ENCODE data around the gene WIPI1. TPM values are rescaled to one million over a fixed set of nuclear protein-coding genes. Genes with fewer than 3 reads are reported as not detected.
"Not testable (repeated sequence)": the region's sequence is repeated elsewhere in the genome, so short reads cannot be mapped to it uniquely, and the experiment has no call there.

WIPI1 gene
- total RNA-seq, 1 experiment from 2014 or later, result 18.3 TPM

DNA sequence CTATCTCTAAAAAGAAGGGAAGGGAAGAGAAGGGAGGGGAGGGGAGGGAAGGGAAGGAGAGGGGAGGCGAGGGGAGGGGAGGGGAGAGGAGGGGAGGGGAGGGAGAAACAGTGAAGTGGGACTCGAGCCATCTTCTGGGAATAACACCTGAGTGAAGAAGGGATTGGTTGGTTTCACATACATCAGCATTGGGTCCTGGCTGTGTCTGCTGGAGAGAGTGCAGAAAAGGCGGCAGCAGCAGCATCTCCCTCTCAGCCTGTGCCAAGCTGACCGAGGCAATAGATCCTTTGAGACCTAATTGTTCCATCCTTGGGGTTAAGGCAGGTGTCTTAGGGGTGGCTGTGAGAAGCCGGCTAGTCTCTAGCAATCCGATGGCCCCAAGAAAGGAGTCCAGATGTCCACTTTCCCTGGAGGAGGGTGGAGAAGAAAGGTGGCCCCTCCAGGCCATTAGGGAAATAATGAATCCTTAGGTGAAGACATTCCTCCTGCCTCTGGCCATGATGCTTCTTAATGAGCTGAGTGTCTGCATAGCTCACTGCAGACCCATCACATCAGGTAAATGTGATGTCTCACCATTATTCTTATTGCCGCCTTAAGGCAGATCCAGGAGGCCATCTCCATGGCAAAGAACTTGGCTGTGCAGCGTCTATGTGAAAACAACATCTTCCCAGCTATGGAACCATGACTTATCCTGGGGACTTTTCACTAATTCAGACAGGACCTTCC, 71.6 kb downstream of the WIPI1 start:
- no peak for DNase-seq (ENCODE audit: low read depth)

DNA sequence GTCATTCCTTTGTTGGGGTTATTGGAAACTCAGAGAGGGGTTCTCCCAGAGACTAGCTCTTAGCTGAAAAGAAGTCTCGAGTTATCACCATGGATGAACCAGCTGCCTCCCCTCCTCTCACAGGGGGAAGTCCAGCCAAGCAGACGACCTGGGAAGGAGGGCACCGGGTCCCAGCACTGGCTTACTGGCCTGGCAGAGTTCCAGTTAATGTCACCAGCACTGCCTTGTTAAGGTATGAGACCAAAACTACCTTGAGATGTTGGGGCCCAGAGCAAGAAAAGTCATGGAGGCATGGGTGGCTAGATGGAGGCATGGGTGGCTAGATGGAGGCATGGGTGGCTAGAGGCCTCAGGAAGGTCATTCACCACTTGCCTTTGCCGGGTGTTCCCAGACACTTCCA, 72.4 kb downstream of the WIPI1 start:
- no peak for DNase-seq (ENCODE audit: low read depth)

DNA sequence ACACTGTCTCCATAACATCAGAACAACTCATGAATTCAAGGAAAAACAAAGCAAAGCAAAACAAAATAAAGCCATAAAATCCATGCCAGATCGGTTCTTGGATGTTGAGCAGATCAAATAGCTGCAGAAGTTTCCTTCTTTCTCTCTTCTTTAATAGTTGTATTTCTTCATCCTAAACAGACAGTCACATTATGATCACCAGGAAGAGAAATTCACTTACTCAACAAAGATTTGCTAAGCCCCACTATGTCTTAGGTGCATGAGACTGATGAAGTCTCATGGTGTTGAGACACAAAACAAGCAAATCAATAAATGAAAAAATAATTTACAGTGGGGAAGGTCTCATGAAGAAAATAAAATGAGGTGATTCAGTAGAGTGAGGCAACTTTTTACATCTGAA, 72.8 kb downstream of the WIPI1 start:
- no peak for DNase-seq (ENCODE audit: low read depth)

DNA sequence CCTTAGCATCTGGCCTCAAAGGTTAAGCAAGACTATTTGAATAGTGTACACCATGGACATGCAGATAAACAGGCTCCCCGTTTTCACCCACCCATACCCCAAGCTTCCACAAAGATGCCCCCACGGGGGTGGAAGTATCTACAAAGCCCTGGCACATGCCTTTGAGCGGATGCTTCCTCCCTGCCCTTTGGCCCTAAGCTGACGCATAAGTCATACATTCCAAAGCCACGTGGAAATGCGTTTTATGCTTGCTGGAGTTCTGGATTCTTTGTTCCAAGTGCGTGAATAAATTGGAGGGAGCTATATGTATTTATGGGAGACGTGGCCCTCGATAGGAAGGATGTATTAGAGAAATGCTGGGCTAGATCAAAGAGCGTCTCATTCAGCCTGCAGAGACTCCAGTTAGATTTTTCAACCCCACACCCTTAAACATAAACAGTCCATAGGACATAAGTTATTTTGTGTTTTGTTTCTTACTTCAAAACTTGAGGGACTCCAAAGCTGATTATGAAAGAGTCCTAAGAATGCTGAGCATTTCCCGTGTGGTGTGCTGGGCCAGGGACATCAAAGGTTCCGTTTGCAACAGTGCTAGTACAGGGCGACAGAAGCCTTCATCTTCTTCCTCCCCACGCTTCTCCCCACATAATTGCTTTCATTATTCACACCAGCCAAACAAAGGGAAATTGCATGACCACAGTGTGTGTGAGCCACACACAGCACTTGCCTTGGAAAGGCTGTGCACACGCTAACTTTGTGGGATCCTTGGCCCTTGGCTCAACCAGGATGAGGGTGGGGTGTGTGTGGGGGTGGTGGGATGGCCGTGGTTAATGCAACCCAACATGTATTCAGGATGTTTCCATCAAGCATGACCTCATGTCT, 73.6 kb downstream of the WIPI1 start:
- DNase-seq (ENCODE audit: low read depth), result peak; percentile 82

DNA sequence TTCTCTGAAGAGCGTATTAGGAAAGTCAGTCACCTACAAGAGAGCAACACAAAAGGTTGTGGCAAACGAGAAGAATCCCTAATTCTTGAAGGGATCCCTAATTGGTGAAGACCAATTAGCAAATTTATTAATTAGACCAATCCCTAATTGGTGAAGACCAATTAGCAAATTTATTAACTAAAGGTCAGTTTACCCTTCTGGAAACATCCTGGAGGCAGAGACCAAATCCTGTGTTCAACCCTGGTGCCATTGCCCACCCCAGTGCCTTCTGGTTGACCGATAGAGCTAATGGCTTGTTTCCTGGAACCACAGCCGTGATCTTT, 74.2 kb downstream of the WIPI1 start:
- DNase-seq (ENCODE audit: low read depth), result no peak

DNA sequence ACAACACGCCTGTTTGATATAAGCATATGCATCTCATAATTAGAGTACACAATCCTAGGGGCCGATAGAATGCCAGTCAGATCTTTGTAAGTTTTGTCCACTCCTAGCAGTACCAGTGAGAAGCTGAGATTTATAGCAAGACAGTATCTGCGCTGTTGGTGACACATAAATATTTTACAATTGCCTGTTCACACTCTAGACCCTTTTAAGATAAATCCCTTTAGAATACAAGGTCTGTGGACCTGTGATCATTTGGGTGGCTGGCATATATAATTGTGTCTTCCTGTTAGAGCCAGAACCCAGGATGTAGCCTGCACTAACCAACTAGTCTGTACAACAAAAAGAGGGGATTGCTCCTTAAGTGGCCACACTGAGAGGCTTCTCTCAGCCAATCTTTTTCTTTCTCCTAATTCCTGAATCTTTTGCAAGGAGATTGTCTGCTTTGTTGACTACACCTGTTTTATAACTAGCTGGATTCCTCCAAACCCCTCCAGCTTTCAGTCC, 74.7 kb downstream of the WIPI1 start:
- no peak for DNase-seq (ENCODE audit: low read depth)

DNA sequence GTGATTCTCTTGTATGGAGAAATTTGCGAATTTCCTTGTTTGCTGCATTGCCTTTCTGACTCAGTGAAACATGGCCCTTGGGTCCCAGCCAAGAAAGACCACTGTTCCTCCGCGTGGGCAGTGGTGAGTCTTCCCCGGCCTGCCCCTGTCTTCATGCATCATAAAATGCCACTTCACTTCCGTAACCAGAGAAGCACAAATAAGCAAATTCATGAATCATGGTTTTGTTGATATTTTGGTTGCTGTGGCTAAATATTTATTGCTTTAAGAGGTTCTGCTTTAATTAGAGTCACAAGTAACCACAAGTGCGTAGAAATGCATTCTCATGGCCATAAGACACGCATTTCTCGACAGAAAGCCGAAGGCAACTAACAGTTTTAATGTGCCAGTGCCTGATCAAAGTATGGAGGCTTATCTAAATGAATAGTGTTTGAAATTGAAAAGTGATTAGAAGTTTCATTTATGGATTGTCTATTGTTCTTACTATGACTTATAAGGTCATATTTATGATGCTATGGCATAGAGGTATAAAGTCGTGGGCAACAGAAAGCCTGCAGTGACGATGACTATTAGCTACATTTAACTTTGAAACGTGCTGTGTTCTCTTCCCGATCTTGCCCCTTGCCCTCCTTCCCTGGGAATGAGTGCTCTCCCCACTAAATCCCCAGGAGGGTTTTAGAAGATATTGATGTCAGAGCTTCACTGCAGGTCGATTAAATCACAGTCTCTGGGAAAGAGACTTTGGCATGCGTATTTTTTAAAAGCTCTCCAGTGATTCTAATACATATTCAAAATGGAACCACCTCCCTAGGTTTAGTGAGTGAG, 76.0 kb downstream of the WIPI1 start:
- peak; percentile 54 for DNase-seq (ENCODE audit: low read depth)

DNA sequence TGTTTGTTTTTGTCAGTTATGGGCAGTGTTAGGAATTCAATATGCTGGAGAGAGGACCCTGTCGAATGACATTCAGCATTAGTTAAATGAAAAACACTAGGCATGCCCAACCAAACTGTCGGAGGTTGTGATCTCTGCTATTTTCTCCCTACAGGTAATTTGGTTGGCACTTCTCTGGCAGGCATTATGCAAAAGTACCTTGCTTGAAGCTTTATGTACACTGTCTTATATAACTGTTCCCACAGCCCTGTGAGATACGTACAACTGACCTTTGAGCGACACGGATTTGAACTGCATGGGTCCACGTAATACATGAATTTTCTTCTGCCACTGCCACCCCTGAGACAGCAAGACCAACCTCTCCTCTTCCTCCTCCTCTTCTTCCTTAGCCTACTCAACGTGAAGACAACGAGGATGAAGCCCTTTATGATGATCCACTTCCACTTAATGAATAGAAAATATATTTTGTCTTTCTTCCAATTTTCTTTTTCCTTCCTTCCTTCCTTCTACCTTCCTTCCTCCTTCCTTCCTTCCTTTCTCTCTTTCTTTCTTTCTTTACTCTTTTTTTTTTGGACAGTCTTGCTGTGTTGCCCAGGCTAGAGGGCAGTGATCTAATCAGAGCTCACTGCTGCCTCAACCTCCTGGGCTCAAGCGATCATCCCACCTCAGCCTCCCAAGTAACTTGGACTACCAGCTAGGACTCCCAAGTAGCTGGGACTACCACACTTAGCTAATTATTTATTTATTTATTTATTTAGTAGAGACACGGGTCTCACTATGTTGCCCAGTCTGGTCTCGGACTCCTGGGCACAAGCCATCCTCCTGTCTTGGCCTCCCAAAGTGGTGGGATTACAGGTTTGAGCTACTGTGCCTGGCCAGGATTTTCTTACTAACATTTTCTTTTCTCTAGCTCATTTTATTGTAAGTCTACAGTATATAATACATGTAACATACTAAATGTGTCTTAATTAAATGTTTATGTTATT, 77.3 kb downstream of the WIPI1 start:
- DNase-seq (ENCODE audit: low read depth), result no peak

DNA sequence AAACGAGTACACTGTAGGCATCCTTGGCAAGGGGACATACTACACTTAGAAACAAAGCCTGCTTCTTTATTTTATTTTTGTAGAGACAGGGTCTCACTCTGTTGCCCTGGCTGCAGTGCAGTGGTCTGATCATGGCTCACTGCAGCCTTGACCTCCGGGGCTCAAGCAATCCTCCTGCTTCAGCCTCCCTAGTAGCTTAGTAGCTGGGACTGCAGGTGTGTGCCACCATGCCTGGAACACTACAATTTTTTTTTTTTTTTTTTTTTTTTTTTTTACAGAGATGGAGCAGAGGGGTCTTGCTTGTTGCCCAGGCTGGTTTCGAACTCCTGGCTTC, 78.2 kb downstream of the WIPI1 start:
- DNase-seq (ENCODE audit: low read depth), result no peak

DNA sequence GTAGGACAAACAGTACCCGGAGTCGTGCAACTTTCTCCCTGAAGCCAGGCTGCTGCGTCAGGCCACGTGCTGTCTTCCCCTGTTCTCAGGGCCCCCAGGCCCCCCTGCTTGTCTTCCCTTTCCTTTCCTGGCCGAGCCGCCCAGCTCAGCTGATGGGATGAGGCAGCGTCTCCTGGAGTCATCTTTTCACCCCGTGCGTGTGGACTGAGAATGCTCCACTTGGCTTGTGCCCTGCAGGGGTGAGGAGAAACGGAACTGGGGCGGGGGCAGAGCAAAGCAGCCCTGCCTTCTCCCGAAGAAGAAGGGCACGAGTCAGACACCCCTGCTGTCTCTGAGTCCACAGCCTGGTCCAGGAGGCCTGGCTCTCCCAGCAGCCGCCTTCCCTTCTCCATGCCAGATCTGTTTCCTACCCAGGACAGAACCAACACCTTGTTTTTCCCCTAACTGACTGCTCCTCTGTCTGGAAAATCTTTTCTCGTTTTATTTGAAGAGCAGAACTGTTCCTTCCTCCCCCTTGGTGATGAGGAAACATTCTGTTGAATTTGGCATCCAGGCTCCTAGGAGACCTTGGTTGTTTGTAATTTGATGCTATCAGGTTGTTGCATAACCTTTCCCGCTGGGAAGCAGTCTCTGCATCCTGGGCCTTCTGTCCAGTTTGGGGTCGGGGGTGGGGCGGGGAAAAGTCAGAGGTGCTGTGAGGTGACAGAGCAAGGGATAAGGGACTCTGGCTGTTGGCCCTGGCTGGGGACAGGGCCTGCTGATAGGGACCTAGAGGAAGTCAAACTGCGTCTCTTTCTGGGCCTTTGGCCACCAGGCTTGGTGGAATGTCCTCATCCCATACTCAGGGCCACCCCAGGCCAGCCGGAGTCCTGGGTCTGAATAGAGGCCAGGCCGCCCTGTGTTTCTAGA, 78.8 kb downstream of the WIPI1 start:
- DNase-seq (ENCODE audit: low read depth), result peak; percentile 81

DNA sequence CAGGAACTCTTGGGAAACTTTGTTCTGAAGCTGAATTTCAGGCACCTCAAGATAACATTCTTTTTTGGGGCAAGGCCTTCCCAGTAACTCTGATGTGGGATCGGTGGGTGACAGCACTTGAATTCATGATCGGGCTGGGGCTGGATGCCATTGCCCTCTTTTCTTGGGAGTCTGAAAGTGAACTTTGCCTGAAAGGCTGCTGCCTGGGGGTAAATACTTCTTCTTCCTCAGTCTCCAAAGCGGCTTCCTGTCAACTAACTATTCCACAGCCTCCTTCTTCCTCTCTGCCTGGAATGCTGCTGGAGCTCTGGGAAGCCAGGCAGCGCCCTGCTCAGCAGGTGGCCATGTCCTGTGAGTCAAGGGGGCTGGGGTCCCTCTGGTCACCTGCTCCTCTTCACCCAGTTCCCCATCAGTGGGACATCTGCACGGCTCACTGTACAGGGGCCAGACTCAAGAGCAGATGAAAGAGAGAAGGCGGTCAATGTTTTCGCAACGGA, 79.5 kb downstream of the WIPI1 start:
- DNase-seq (ENCODE audit: low read depth), result no peak

DNA sequence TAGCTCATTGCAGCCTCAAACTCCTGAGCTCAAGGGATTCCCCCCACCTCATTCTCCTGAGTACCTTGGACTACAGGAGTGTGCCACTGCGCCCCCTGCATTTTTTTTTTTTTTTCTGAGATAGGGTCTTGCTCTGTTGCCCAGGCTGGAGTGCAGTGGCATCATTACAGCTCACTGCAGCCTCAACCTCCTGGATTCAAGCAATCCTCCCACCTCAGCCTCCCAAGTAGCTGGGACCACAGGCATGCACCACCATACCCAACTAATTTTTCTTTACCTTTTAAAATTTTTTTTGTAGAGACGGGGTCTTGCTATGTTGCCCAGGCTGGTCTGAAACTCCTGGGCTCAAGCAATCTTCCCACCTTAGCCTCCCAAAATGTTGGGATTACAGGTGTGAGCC, 81.1 kb downstream of the WIPI1 start:
- DNase-seq (ENCODE audit: low read depth), result not testable (repeated sequence)

DNA sequence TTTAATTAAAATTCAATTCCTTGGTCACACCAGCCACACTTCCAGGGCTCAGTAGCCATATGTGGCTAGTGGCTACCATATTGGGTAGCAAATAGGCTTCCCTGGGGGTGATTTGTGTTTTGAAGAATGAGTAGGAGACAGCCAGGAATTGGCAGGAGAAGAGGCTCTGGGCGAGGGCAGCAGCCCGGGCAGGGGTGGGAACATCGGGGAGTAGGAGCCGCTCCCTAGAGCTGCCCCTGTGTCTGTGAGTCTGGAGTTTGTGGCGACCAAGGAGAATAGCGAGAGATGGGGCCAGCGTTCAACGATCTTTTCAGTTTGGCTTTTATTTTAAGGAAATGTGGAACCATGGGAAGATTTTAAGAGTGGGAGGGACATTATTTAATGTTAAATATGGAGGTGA, 81.7 kb downstream of the WIPI1 start:
- no peak for DNase-seq (ENCODE audit: low read depth)

Small RNA genes lying within 50 kb of the gene (small RNA-seq; reads per million reads assigned to genes)
- not detected for gene MIR635

Other genes with a start within 250 kb of the WIPI1 start
- gene AMZ2, start 209.5 kb downstream of the WIPI1 start, total RNA-seq (2014; rRNA removed; shearing (Covaris generic)), result 51.0 and 62.4 TPM in 2 replicates
- 0.16 TPM in 1 of 2 replicates, not detected in the other for gene SLC16A6, start 166.4 kb downstream of the WIPI1 start, total RNA-seq (2014; rRNA removed; shearing (Covaris generic))
- gene ARSG, start 166.0 kb downstream of the WIPI1 start, total RNA-seq (2014; rRNA removed; shearing (Covaris generic)), result 1.0 and 1.2 TPM in 2 replicates
- gene PRKAR1A, start 54.9 kb upstream of the WIPI1 start, total RNA-seq (2014; rRNA removed; shearing (Covaris generic)), result 106 and 125 TPM in 2 replicates
- not detected in 2 replicates for gene FAM20A, start 143.9 kb upstream of the WIPI1 start, total RNA-seq (2014; rRNA removed; shearing (Covaris generic))

Measured in HT1080 (cell line).